Fibroblast of skin of abdomen (primary cell): ENCODE data around the gene ZNF737. TPM values are rescaled to one million over a fixed set of nuclear protein-coding genes. Genes with fewer than 3 reads are reported as not detected.
"Not testable (repeated sequence)": the region's sequence is repeated elsewhere in the genome, so short reads cannot be mapped to it uniquely, and the experiment has no call there.

Experiments
- DNase-seq: peaks from one replicate; pipeline ENCODE4 v3.0.0-alpha.2; 2013
- polyA plus RNA-seq, 2 experiments: library from polyadenylated mRNA; unstranded; fragments of 120-200 nt; gene quantifications; one replicate each; pipeline ENCODE4 v1.2.1, GENCODE V29; 2013; ENCODE audit not compliant: insufficient read length in 2 of 2

The ZNF737 gene
- 3.4 TPM for polyA plus RNA-seq (2013, experiment 1 of 2; ENCODE audit: insufficient read length)
- polyA plus RNA-seq (2013, experiment 2 of 2; ENCODE audit: insufficient read length): 5.2 TPM

- peak; percentile 96 for DNase-seq
Measured at GRCh38 chr19:20565321-20566018, at the start of gene ZNF737. ZNF737 (minus strand) TSS chr19:20565781; CDS start chr19:20565640, 141 bp downstream.

- DNase-seq: not testable (repeated sequence)
Measured at GRCh38 chr19:20614971-20615370, 49.4 kb upstream of the ZNF737 start.

GRCh38 chr19:20612711-20613316 lies 47.2 kb upstream of the ZNF737 start:
- DNase-seq: no peak

DNA sequence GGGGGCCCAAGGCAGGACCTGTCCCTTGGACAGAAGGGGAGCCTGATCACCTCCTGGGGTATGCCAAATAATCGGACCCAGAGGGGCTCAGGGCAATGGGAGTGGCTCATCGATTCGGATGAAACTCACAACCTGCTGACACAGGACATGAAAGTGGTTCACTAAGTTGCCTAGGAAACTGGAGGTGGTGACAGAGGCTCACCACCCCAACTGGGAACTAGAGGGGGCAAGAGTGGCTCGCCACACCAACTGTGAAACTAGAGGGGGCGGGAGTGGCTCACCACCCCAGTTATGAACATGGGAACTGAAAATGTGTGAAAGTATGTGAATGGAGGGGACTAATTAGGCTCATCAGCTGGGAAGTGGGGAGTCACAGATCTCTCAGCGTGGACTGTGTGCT lies 46.3 kb upstream of the ZNF737 start:
- DNase-seq: no peak

DNA sequence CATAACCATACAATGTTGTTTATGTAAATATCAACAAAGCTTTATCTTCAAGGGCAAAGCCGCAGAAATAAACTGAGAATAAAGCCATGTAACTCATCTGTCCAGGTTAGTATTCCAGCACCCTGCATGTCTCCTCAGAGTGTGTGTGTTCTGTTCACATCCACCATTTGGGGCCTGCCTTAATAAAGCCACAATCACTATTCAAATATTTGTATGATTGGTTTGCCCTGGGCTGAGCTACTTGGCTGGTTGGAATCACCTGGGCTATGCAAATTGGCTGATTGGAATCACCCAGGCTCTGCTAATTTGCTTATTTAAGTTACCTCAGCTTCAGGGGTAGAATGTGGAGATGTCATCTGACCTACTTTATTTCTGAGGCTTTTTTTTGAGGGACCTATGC lies 42.4 kb upstream of the ZNF737 start:
- no peak for DNase-seq

- no peak for DNase-seq
Measured at GRCh38 chr19:20558571-20558970, 7.0 kb downstream of the ZNF737 start.

- no peak for DNase-seq
Measured at GRCh38 chr19:20558011-20558410, 7.6 kb downstream of the ZNF737 start.

- not testable (repeated sequence) for DNase-seq
Measured at GRCh38 chr19:20544667-20545333, 20.8 kb downstream of the ZNF737 start.

GRCh38 chr19:20530303-20530702 lies 35.3 kb downstream of the ZNF737 start:
- DNase-seq: not testable (repeated sequence)

- no peak for DNase-seq
Measured at GRCh38 chr19:20513189-20513904, 52.2 kb downstream of the ZNF737 start.

DNA sequence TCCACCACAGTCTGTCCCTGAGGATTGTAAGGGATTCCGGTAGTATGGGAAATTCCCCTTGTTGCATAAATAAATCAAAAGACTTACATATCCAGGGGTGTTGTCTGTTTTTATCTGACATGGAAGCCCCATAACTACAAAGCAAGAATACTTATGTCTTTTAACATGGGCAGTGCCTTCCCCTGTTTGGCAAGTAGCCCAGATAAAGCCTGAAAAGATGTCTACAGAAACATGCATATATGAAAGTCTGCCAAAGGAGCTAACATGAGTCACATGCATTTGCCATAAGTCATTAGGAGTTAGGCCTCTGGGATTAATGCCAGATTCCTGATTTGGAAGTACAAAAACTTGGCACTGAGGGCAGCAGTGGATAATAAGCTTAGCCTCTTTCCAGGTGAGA lies 62.1 kb downstream of the ZNF737 start:
- no peak for DNase-seq
